Fibroblast of lung (primary cell): Measurements from ENCODE around the gene HERC6.

Source experiments
- CTCF ChIP-seq, 2 donors: IDR thresholded peaks in 1 of 2; conservative IDR thresholded peaks in 1 of 2; 1 replicate in 1 of 2; 2 replicates in 1 of 2; pipeline ENCODE4 v1.5.1; 2011 to 2012; ENCODE audit warnings: low read length in 2 of 2, control low read depth in 1 of 2, inconsistent platforms in 1 of 2, low read depth in 1 of 2, mild to moderate bottlenecking in 1 of 2
- EZH2 ChIP-seq: IDR thresholded peaks from 2 replicates; pipeline ENCODE4 v1.5.1; 2012; ENCODE audit warnings: low read length, control low read depth, mild to moderate bottlenecking; ENCODE audit errors: missing control alignments

GRCh38 chr4:88411491-88412096, 32.9 kb downstream of the HERC6 start:
- TF ChIP-seq CTCF (conservative IDR thresholded peaks at IDR 0.05 in 1 of 2, IDR thresholded peaks at IDR 0.05 in 1 of 2; ENCODE audit: low read depth in 1 of 2, low read length in 2 of 2), result no peak
- TF ChIP-seq EZH2, result no peak
